ENCODE data around the gene SNURF. TPM values are rescaled to one million over a fixed set of nuclear protein-coding genes. Genes with fewer than 3 reads are reported as not detected.
"Not testable (repeated sequence)": the region's sequence is repeated elsewhere in the genome, so short reads cannot be mapped to it uniquely, and the experiment has no call there.

The SNURF gene
- total RNA-seq, 1 experiment from 2014 or later, result 35.6 TPM

DNA sequence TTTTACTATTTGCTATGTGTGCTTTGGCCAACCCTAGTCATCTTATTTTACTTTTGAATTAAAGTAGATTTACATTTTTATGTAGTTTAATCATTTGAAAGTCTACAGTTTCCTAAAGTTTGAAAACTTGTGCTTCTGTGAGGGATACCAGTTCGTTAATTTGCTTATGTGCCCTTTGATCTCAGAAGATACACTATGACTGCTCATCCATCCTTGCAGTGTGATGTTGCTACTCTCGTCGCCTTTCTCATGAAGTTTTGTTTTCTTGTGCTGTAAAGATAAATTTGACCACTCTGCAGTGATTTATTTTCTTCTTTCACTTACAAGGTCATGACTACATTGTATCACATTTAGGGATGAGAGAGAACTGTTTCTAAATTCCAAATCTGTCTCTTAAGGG is 16.3 kb downstream of the SNURF start:
- ChIA-PET CTCF (no interaction called here), POLR2A (no interaction called here)
- H3K27ac Mint-ChIP-seq (ENCODE audit: low read depth, unreplicated experiment), result no peak overlapping the region
- TF ChIP-seq, protein P1, sequence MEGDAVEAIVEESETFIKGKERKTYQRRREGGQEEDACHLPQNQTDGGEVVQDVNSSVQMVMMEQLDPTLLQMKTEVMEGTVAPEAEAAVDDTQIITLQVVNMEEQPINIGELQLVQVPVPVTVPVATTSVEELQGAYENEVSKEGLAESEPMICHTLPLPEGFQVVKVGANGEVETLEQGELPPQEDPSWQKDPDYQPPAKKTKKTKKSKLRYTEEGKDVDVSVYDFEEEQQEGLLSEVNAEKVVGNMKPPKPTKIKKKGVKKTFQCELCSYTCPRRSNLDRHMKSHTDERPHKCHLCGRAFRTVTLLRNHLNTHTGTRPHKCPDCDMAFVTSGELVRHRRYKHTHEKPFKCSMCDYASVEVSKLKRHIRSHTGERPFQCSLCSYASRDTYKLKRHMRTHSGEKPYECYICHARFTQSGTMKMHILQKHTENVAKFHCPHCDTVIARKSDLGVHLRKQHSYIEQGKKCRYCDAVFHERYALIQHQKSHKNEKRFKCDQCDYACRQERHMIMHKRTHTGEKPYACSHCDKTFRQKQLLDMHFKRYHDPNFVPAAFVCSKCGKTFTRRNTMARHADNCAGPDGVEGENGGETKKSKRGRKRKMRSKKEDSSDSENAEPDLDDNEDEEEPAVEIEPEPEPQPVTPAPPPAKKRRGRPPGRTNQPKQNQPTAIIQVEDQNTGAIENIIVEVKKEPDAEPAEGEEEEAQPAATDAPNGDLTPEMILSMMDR (IDR thresholded peaks at IDR 0.05; ENCODE audit: unreplicated experiment), result no peak
- H3K9me3 Mint-ChIP-seq (ENCODE audit: unreplicated experiment), result peaks cover 23% of the 10 kb centered on the region
- DNase-seq (ENCODE audit: unreplicated experiment), result no peak
- H3K27me3 Mint-ChIP-seq (ENCODE audit: insufficient read depth, unreplicated experiment), result no peaks in the 10 kb centered on the region
- no peaks in the 10 kb centered on the region for H3K4me1 Mint-ChIP-seq (ENCODE audit: insufficient read depth, unreplicated experiment)
- intact Hi-C loops (cut with micrococcal nuclease), result no loop called here
- no TSS peak for BruUV-seq (replicated peaks)
- H3K4me3 Mint-ChIP-seq (ENCODE audit: unreplicated experiment), result no peak overlapping the region
- H3K36me3 Mint-ChIP-seq (ENCODE audit: insufficient read depth, unreplicated experiment), result peaks cover 90% of the 10 kb centered on the region

DNA sequence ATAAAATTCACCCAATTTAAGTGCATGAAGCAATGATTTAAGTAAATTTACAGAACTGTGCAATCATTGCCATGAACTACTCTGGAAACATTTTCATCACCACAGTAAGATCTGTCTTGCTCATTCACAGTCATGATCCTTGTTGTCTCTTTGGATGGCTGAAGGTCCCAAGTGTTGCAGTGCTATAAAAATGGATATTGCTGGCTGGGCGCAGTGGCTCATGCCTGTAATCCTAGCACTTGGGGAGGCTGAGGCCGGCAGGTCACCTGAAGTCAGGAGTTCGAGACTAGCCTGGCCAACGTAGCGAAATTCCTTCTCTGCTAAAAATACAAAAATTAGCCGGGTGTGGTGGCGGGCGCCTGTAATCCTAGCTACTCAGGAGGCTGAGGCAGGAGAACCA is 17.0 kb downstream of the SNURF start:
- TF ChIP-seq, protein P1 (IDR thresholded peaks at IDR 0.05; ENCODE audit: unreplicated experiment), result no peak
- peaks cover 90% of the 10 kb centered on the region for H3K36me3 Mint-ChIP-seq (ENCODE audit: insufficient read depth, unreplicated experiment)
- H3K27me3 Mint-ChIP-seq (ENCODE audit: insufficient read depth, unreplicated experiment), result no peaks in the 10 kb centered on the region

DNA sequence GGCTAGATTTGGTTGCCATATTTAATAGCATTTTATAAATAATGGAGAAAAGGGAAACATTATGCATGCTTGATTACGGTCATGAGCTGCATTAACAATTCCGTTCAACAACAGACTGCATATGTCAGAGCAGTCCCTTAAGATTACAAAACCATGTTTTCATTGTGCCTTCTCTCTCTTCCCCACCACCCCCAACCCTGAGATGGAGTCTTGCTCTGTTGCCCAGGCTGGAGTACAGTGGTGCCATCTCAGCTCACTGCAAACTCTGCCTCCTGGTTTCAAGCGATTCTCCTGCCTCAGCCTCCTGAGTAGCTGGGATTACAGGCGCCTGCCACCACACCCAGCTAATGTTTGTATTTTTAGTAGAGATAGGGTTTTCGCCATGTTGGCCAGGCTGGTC is 17.9 kb downstream of the SNURF start:
- CTCF ChIA-PET; intact Hi-C loops (cut with micrococcal nuclease); H3K4me3 Mint-ChIP-seq (ENCODE audit: unreplicated experiment); POLR2A ChIA-PET; DNase-seq (ENCODE audit: unreplicated experiment); H3K27ac Mint-ChIP-seq (ENCODE audit: low read depth, unreplicated experiment); H3K4me1 Mint-ChIP-seq (ENCODE audit: insufficient read depth, unreplicated experiment); BruUV-seq (replicated peaks); H3K27me3 Mint-ChIP-seq (ENCODE audit: insufficient read depth, unreplicated experiment): not testable (repeated sequence)
- Mint-ChIP-seq H3K36me3 (ENCODE audit: insufficient read depth, unreplicated experiment) (peaks cover 90% of the 10 kb centered on the region), H3K9me3 (ENCODE audit: unreplicated experiment) (peaks cover 32% of the 10 kb centered on the region)

More for the DNA sequence above, 17.0 kb downstream of the SNURF start:
- no TSS peak for BruUV-seq (replicated peaks)
- CTCF ChIA-PET, result no interaction called here
- Mint-ChIP-seq H3K4me3 (ENCODE audit: unreplicated experiment) (no peak overlapping the region), H3K4me1 (ENCODE audit: insufficient read depth, unreplicated experiment) (no peaks in the 10 kb centered on the region), H3K9me3 (ENCODE audit: unreplicated experiment) (peaks cover 30% of the 10 kb centered on the region), H3K27ac (ENCODE audit: low read depth, unreplicated experiment) (no peak overlapping the region)
- DNase-seq (ENCODE audit: unreplicated experiment), result no peak
- POLR2A ChIA-PET, result no interaction called here
- intact Hi-C loops (cut with micrococcal nuclease), result no loop called here

DNA sequence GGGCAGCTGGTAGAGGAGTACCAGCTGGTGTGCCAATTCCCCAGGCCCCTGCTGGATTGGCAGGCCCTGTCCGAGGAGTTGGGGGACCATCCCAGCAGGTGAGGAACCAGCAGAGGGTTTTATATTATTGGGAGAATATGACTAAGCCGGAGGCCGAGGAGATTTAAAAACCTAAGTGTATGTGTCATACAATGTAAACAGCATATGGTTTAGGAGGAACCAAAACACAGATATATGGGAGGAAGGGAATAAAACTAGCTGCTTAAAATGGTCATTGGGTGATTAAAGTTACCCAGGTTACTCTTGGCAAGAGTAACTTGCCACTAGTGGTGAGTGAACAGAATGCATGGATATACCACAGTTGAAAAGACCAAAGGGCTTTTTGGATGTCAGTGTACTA is 22.1 kb downstream of the SNURF start:
- Mint-ChIP-seq H3K4me1 (ENCODE audit: insufficient read depth, unreplicated experiment) (no peaks in the 10 kb centered on the region), H3K9me3 (ENCODE audit: unreplicated experiment) (peaks cover 37% of the 10 kb centered on the region), H3K36me3 (ENCODE audit: insufficient read depth, unreplicated experiment) (peaks cover 93% of the 10 kb centered on the region), H3K27me3 (ENCODE audit: insufficient read depth, unreplicated experiment) (no peaks in the 10 kb centered on the region), H3K4me3 (ENCODE audit: unreplicated experiment) (no peak overlapping the region), H3K27ac (ENCODE audit: low read depth, unreplicated experiment) (no peak overlapping the region)
- ChIA-PET POLR2A (no interaction called here), CTCF (no interaction called here)
- no peak for DNase-seq (ENCODE audit: unreplicated experiment)
- TF ChIP-seq, protein P1 (IDR thresholded peaks at IDR 0.05; ENCODE audit: unreplicated experiment), result no peak
- intact Hi-C loops (cut with micrococcal nuclease), result no loop called here
- BruUV-seq (replicated peaks), result no TSS peak

DNA sequence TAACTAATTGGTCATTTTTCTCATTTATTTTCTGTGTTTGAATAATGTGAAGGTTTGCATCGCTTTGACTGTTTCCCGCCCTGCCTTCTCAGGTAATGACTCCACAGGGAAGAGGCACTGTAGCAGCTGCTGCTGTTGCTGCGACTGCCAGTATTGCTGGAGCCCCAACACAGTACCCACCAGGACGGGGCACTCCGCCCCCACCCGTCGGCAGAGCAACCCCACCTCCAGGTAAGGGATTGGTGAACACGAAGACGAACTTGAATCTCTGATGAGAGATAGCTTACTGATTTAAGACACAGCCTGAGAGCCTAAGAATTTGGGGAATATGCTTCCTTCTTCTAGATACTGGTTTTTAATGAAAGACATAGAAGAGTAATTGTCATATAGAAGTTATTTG is 22.9 kb downstream of the SNURF start:
- DNase-seq (ENCODE audit: unreplicated experiment), result no peak
- Mint-ChIP-seq H3K27me3 (ENCODE audit: insufficient read depth, unreplicated experiment) (no peaks in the 10 kb centered on the region), H3K27ac (ENCODE audit: low read depth, unreplicated experiment) (no peak overlapping the region), H3K9me3 (ENCODE audit: unreplicated experiment) (peaks cover 39% of the 10 kb centered on the region), H3K4me1 (ENCODE audit: insufficient read depth, unreplicated experiment) (no peaks in the 10 kb centered on the region), H3K36me3 (ENCODE audit: insufficient read depth, unreplicated experiment) (peaks cover 96% of the 10 kb centered on the region), H3K4me3 (ENCODE audit: unreplicated experiment) (no peak overlapping the region)
- POLR2A ChIA-PET, result no interaction called here
- intact Hi-C loops (cut with micrococcal nuclease), result no loop called here
- CTCF ChIA-PET, result interaction anchor here (0.6 kb wide), 1 partner anchor 580 kb away, joined by 4 read pairs; no protein-coding TSS in a partner anchor
- TF ChIP-seq, protein P1 (IDR thresholded peaks at IDR 0.05; ENCODE audit: unreplicated experiment), result no peak
- no TSS peak for BruUV-seq (replicated peaks)
